HG02571 (cell line): ENCODE results near the gene ZNF778.
"Not testable (repeated sequence)": the region's sequence is repeated elsewhere in the genome, so short reads cannot be mapped to it uniquely, and the experiment has no call there.

ENCODE experiments used
- ATAC-seq: cut with Tn5 transposase; IDR thresholded peaks from one replicate; pipeline ENCODE4 v1.9.1; 2021; ENCODE audit warnings: mild to moderate bottlenecking, moderate library complexity; ENCODE audit not compliant: unreplicated experiment

ZNF778 gene

DNA sequence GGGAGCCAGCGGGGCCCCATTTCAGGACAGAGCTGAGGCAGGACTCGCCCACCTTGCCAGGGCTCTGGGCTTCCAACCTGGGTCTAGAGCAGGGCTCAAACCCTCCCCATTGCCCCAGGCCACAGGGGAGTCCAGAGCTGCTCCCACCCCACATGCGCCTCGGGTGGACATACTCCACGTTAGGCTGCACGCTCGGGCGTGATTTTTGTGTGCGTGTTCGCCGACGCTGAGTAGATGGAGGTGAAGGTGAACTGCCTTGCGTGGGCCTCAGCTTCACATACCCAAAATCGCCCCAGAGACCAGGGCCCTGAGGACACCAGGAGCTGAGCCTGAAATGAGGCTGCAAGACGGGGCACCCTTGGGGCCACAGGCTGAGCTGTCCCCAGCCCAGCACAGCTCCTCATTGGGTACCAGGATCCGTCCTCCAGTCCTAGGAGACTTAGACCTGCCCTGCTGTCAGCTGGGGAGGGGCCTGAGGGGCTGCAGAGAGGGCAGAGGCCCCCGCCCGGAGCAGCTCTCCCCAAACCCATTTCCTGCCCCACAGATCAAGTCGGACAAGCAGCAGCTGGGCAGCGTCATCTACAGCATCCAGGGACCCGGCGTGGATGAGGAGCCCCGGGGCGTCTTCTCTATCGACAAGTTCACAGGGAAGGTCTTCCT is 37.7 kb upstream of the ZNF778 start:
- no peak for ATAC-seq

DNA sequence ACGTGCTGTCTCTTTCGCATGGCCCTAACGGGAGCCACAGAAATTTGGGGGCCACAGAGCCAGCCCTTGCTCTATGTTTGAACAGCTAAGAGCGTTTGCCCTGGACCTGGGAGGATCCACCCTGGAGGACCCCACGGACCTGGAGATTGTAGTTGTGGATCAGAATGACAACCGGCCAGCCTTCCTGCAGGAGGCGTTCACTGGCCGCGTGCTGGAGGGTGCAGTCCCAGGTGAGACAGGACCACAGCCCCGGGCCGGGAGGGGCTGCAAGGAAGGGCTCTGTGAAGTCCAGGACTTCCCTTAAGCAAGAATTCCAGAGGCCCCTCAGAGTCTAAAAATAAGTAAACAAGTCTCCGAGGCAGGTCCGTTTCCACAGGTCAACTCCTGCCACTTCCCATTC is 34.0 kb upstream of the ZNF778 start:
- no peak for ATAC-seq

DNA sequence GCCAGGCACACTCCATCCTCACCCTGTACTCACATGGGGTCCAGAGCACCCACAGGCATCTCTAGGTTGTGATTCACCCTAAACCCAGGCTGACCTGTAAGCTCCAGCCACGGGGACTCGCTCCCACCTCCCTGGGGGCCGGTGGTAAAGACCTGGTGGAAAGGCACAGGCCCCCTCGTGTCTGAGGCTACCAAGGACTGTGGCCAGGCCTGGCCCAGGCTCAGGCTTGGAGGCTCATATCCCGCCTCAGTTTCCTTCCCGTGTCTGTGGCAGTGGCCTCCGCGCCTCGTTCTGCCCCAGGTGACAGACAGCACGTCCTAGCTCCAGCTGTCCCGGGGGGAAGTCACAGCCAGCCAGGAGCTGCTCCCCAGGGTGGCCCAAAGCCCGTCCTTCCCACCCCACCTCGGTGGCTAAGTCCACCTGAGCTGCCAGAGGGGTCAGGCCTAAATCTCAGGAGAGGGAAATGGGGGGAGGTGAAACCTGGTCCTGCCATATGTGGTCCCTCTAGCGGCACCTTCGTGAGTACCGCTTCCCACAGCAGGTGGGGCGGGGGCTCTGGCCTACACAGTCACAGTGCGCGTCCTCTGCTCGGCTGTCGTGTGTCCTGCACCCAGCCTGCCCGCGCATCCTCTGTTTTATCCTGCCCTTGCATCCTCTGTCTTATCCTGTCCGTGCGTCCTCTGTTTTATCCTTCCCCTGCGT is 33.4 kb upstream of the ZNF778 start:
- no peak for ATAC-seq

DNA sequence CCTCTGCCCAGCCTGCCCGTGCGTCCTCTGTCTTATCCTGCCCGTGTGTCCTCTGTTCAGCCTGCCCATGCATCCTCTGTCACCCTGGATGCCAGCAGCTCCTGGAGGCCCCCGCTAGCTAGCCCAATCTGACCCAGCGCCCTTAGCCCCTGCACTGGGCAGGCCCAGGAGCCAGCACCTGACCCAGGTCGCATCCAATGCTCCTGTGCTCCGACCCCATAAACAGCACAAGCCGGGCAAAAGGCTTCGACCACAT is 32.9 kb upstream of the ZNF778 start:
- ATAC-seq = no peak

DNA sequence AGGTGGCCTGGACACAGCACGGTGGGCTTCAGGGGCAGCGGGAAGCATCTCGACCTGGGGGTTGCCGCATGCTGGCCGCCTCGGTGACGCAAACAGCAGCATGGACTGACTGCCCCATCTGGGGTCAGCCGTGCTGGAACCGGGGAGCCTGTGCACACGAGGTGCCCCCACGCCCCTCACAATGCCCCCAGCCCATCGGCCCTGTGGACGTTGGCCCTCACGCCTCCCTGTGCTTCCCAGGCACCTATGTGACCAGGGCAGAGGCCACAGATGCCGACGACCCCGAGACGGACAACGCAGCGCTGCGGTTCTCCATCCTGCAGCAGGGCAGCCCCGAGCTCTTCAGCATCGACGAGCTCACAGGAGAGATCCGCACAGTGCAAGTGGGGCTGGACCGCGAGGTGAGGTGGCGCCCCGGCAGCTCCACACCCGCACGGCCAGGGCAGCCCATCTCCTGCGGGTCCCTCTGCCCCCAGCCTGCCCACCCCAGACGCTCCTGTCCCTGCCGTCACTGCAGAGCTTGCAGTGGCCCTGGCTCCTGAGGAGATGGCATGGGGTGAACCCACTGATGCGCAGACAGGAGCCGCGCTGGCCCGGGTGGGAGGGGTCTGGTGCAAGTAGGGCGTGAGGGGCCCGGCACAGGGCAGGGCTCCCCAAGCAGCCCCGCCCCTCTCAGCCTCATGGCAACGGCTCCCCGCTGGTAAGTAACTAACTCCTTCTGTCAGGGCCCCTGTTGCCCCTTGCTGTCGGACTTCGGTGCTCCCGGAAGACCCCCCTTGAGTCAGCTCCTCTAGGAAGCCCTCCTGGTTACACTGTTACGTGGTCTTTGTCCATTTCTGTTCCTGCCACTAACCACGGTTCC is 32.3 kb upstream of the ZNF778 start:
- ATAC-seq = no peak

DNA sequence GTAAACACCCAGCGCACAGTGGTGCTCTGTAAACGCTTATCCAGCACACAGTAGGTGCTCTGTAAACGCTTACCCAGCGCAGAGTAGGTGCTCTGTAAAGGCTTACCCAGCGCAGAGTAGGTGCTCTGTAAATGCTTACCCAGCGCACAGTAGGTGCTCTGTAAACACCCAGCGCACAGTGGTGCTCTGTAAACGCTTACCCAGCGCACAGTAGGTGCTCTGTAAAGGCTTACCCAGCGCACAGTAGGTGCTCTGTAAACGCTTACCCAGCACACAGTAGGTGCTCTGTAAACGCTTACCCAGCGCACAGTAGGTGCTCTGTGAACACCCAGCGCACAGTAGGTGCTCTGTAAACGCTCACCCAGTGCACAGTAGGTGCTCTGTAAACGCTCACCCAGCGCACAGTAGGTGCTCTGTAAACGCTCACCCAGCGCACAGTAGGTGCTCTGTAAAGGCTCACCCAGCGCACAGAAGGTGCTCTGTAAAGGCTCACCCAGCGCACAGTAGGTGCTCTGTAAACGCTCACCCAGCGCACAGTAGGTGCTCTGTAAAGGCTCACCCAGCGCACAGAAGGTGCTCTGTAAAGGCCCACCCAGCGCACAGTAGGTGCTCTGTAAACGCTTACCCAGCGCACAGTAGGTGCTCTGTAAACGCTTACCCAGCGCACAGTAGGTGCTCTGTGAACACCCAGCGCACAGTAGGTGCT is 31.5 kb upstream of the ZNF778 start:
- ATAC-seq = not testable (repeated sequence)

DNA sequence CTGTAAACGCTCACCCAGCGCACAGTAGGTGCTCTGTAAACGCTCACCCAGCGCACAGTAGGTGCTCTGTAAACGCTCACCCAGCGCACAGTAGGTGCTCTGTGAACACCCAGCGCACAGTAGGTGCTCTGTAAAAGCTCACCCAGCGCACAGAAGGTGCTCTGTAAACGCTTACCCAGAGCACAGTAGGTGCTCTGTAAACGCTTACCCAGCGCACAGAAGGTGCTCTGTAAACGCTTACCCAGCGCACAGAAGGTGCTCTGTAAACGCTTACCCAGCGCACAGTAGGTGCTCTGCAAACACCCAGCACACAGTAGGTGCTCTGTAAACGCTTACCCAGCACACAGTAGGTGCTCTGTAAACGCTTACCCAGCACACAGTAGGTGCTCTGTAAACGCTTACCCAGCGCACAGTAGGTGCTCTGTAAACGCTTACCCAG is 30.9 kb upstream of the ZNF778 start:
- ATAC-seq = not testable (repeated sequence)

DNA sequence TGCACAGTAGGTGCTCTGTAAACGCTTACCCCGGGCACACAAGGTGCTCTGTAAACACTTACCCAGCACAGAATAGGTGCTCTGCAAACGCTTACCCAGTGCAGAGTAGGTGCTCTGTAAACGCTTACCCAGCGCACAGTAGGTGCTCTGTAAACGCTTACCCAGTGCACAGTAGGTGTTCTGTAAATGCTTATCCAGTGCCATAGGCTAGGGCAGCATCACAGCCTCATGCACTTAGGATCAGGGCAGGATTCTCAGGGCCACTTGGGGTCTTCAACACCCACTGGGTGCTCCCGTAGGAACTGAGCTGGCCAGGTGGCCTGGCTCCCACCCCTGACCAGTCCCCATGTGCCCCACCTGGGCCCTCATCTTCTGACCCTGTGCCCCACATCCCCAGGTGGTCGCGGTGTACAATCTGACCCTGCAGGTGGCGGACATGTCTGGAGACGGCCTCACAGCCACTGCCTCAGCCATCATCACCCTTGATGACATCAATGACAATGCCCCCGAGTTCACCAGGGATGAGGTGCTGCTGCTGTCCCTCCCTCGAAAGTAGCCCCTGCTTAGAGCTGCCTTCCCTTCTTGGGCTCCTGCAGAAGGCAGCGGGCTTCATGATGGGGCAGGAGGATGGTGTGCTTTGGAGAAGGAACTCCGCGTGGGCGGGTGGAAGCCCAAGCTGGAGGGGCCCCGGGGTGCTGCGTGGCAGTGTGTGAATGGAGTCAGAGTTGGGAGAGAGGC is 30.3 kb upstream of the ZNF778 start:
- no peak for ATAC-seq

DNA sequence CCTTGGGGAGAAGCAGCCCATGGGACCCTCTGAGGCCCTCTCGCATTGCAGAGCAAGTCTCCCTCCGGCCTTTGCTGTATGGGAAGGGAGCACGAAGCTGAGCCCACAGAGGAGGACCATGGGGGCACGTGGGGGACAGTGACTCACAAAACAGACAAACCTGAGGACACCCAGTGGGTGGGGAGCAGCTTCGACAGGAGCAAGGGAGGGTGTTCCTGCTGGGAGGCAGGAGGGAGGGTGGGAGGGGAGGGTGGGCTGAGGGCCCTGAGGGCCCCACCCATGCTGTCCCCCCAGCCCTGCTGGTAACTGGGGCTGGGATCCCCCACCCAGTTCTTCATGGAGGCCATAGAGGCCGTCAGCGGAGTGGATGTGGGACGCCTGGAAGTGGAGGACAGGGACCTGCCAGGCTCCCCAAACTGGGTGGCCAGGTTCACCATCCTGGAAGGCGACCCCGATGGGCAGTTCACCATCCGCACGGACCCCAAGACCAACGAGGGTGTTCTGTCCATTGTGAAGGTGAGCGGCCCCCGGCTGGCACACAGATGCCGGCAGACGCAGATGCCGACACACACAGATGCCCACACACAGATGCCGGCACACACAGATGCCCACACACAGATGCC is 29.6 kb upstream of the ZNF778 start:
- ATAC-seq = no peak

DNA sequence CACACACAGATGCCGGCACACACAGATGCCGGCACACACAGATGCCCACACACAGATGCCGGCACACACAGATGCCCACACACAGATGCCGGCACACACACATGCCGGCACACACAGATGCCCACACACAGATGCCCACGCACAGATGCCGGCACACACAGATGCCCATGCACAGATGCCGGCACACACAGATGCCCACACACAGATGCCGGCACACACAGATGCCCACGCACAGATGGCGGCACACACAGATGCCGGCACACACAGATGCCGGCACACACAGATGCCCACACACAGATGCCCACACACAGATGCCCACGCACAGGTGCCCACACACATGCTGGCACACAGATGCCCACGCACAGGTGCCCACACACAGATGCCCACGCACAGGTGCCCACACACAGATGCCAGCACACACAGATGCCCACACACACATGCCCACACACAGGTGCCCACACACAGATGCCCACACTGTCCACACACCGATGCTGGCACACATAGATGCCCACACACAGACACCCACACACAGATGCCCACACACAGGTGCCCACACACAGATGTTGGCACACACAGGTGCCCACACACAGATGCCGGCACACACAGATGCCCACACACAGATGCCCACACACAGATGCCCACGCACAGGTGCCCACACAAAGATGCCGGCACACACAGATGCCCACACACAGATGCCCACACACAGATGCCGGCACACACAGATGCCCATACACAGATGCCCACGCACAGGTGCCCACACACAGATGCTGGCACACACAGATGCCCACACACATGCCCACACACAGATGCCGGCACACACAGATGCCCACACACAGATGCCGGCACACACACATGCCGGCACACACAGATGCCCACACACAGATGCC is 28.8 kb upstream of the ZNF778 start:
- ATAC-seq = not testable (repeated sequence)

DNA sequence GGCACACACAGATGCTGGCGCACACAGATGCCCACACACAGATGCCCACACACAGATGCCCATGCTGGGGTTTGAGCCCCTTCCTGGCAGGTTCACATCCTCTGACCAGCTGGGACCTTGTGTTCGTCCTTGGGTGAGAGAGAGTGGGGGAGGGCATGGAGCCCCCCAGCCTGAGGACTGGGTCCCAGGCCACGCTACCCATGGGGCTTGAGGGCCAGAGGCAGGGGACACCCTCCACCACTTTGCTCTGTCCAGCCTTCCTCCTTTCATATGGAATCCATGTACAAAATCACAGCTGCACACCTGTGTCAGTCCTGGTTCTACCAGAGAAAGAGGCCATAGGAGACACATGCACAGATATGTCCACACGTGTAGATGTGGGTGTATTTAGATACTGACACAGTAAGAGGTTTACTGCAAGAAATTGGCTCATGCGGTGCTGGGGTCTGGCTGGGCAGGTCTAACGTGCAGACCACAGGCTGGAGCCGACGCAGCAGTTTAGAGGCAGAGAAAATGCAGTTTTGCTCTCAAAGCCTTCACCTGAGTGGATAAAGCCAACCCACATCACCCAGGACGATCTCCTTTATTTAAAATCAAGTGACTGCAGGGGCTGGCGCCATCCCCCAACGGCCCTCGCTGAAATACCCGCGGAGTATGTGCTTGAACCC is 28.0 kb upstream of the ZNF778 start:
- ATAC-seq = no peak

DNA sequence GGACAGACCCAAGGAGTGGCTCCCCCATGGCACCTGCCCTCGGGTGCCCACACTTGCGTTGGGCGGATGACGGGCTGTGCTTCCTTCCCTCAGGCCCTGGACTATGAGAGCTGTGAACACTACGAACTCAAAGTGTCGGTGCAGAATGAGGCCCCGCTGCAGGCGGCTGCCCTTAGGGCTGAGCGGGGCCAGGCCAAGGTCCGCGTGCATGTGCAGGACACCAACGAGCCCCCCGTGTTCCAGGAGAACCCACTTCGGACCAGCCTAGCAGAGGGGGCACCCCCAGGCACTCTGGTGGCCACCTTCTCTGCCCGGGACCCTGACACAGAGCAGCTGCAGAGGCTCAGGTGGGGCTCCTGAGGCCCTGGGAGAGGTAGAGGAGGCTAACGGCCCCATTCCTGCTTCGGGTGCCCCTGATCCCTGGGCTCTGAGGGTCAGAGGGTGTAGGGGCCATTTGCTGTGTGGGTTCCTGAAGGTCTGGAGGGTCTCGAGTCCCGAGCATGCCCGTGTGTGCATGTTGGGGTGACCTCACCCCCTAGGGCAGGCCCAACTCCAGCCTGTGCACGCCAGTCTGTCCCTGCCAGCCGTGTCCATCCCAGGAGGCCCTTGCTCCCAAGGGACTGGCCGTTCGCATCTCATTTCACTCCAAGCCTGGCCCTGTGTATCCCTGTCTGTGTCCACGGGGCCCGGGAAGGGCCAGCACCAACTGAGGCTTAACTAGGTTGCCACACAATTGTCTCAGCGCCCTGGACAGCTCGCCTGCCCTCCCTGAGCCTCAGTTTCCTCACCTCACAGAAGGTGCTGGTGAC is 27.1 kb upstream of the ZNF778 start:
- ATAC-seq = no peak

DNA sequence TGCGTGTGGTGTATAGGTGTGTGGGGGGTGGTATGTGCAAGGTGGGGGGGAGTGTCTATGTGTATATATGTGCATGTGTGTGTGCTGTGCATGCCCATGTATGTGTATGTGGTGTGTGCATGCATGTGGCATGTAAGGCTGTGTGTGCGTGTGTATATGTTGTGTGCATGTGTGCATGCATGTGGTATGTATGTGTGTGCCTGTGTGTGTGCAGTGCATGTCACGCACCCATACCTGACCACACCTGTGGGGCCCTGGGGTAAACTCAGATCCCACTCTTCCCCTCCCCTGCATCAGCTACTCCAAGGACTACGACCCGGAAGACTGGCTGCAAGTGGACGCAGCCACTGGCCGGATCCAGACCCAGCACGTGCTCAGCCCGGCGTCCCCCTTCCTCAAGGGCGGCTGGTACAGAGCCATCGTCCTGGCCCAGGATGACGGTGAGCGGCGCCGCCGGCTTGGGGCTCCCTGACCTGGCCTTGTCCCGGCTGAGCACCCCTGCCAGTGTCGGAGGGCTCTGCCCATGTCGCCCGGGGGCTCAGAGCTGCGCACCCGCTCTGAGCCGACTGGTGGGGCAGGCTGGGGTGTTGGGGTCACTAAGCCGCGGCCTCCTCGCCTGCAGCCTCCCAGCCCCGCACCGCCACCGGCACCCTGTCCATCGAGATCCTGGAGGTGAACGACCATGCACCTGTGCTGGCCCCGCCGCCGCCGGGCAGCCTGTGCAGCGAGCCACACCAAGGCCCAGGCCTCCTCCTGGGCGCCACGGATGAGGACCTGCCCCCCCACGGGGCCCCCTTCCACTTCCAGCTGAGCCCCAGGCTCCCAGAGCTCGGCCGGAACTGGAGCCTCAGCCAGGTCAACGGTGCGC is 26.2 kb upstream of the ZNF778 start:
- ATAC-seq = no peak

DNA sequence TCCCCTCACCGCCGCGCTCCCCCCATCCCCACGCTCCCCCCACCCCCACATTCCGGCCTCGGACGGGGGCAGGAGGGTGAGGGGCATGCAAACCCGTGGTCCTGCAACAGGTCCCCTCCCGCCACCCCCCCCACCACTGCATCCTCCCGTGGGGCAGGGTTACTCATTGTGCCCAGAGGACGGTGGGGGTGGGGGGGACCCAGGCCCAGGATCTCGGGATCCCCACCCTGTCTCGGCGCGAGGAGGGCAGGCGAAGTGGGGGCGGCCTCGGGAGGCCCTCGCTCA is 25.7 kb upstream of the ZNF778 start:
- no peak for ATAC-seq

DNA sequence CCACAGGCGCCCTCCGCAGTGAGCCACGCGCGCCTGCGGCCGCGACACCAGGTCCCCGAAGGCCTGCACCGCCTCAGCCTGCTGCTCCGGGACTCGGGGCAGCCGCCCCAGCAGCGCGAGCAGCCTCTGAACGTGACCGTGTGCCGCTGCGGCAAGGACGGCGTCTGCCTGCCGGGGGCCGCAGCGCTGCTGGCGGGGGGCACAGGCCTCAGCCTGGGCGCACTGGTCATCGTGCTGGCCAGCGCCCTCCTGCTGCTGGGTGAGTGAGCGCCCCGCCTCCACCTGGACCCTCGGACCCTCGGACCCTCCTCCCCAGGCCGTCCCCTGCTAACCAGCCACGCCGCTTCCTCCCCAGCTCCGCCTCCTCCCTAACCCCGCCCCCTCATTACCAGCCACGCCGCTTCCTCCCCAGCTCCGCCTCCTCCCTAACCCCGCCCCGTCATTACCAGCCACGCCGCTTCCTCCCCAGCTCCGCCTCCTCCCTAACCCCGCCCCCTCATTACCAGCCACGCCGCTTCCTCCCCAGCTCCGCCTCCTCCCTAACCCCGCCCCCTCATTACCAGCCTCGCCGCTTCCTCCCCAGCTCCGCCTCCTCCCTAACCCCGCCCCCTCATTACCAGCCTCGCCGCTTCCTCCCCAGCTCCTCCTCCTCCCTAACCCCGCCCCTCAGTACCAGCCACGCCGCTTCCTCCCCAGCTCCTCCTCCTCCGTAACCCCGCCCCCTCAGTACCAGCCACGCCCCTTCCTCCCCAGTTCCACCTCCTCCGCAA is 25.1 kb upstream of the ZNF778 start:
- not testable (repeated sequence) for ATAC-seq

DNA sequence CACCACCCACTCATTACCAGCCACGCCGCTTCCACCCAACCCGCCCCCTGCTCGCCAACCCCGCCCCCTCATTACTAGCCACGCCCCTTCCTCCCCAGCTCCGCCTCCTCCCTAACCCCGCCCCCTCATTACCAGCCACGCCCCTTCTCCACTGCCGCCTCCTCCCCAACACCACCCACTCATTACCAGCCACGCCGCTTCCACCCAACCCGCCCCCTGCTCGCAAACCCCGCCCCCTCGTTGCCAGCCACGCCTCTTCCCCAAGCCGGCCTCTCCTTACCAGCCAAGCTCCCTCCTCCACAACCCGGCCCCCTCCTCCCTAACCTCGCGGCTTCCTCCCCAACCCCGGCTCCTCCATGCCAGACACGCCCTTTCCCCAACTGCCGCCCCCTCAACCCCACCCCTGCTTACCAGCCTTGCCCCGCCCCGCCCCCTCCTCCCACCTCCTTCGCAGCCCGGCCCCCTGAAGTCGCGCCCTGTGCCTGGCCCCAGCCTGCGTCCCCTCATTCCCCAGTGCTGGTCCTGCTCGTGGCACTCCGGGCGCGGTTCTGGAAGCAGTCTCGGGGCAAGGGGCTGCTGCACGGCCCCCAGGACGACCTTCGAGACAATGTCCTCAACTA is 24.4 kb upstream of the ZNF778 start:
- ATAC-seq = no peak
